Esophagus (tissue), 2 donors: ENCODE results near the gene RASL11B. TPM values are rescaled to one million over a fixed set of nuclear protein-coding genes. Genes with fewer than 3 reads are reported as not detected.
"Not testable (repeated sequence)": the region's sequence is repeated elsewhere in the genome, so short reads cannot be mapped to it uniquely, and the experiment has no call there.

Experiments
- H3K27ac ChIP-seq, 2 donors: one replicate each; pipeline ENCODE4 v1.5.1; 2013; ENCODE audit warnings: low read depth in 2 of 2, mild to moderate bottlenecking in 2 of 2, inconsistent platforms in 1 of 2, low read length in 1 of 2, moderate library complexity in 1 of 2
- H3K27me3 ChIP-seq, 2 donors: one replicate each; pipeline ENCODE4 v1.6.1; 2013; ENCODE audit warnings: low read length in 2 of 2, control low read depth in 1 of 2, mild to moderate bottlenecking in 1 of 2; ENCODE audit not compliant: insufficient read depth in 2 of 2, control insufficient read depth in 1 of 2
- H3K36me3 ChIP-seq, 2 donors: one replicate each; pipeline ENCODE4 v1.6.1; 2013; ENCODE audit warnings: low read length in 1 of 2; ENCODE audit not compliant: control insufficient read depth in 2 of 2, insufficient read depth in 2 of 2
- H3K4me1 ChIP-seq, 2 donors: one replicate each; pipeline ENCODE4 v1.6.1; 2013; ENCODE audit warnings: low read length in 1 of 2; ENCODE audit not compliant: control insufficient read depth in 2 of 2, insufficient read depth in 2 of 2
- H3K4me3 ChIP-seq, 2 donors: one replicate each; pipeline ENCODE4 v1.5.1; 2013; ENCODE audit warnings: low read length in 2 of 2, mild to moderate bottlenecking in 2 of 2, low read depth in 1 of 2, moderate library complexity in 1 of 2
- H3K9me3 ChIP-seq, 2 donors: one replicate each; pipeline ENCODE4 v1.6.1; 2013; ENCODE audit warnings: mild to moderate bottlenecking in 2 of 2, low read depth in 1 of 2, low read length in 1 of 2, moderate library complexity in 1 of 2; ENCODE audit not compliant: control insufficient read depth in 2 of 2, insufficient read depth in 1 of 2
- WGBS, 2 donors: extraction: QIAGEN DNeasy Blood & Tissue Kit; methylation state at CpG; one replicate each; pipeline ENCODE4 v1.1.7; 2013; 5-methylcytosine and 5-hydroxymethylcytosine counted together
- polyA plus RNA-seq, 2 donors: library from polyadenylated mRNA; stranded (reverse); fragments of 200-250 nt; gene quantifications; one replicate each; pipeline ENCODE4 v1.2.3, GENCODE V29; 2013
- donor health status: healthy with polysubstance abuse.
- donor health status: Bipolar disorder and iron deficiency.

The RASL11B gene
- polyA plus RNA-seq, 2 donors: 0.39 TPM

DNA sequence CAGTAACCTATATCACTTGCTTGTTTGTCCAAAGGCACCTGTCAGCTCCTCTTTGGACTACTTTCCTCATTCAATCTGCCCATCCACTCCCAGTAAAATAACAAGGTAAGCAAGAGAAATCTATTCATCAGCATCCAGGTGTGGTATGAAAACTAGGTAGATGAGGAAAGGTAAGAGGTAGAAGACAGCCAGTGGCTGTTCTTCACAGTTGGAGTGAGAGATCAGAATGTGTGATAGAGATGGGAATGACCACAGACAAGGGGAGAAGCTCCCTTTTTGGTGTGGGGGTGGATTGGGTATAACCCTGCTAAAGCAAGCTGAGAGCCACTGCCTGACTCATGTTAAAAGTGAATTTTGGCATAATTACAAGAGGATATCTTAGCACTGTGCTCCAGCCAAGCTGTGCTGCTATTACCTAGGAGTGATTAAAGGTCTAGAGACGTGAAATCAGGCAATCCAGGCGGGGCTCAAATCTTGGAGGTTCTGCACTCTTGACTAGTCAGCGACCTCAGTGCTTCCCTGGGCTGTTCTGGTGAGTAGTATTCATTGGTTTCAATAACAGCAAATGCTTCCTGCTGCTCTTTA, 28.1 kb upstream of the RASL11B start:
- Histone ChIP-seq H3K4me3 (no peak overlapping the region), H3K36me3 (no peaks in the 10 kb centered on the region), H3K9me3 (no peaks in the 10 kb centered on the region), H3K4me1 (peaks cover 0 to 8% of the 10 kb centered on the region in 2 donors), H3K27ac (no peak overlapping the region), H3K27me3 (no peaks in the 10 kb centered on the region)
- WGBS, 2 donors: 45 to 53% methylated on average over 3 of the region's 3 CpGs

DNA sequence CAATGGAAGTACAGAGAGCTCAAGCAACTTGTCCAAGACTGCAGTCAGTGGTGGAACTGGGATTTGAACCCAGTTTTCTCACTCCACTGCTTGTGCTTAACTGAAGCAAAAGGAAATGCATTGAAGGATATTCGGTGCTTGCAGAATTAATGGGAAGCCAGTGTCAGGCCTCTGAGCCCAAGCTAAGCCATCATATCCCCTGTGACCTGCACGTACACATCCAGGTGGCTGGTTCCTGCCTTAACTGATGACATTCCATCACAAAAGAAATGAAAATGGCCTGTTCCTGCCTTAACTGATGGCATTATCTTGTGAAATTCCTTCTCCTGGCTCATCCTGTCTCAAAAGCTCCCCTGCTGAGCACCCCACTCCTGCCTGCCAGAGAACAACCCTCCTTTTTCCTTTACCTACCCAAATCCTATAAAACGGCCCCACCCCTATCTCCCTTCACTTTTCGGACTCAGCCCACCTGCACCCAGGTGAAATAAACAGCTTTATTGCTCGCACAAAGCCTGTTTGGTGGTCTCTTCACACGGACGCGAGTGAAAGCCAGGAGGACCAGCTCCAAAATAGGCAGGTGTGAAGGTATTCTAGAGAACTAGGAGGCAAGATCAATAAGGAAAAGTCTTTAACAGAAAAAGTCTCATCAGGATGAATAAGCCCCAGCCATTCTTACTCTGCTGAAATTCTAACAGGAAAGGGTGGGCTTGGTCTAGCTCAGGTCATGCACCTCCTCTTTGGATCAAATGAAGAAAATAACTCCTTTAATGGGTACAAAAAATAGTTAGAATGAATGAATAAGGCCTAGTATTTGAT, 27.3 kb upstream of the RASL11B start:
- not testable (repeated sequence) for H3K27ac ChIP-seq, H3K36me3 ChIP-seq, H3K9me3 ChIP-seq, H3K27me3 ChIP-seq, H3K4me1 ChIP-seq, H3K4me3 ChIP-seq
- WGBS, 2 donors: 91 to 93% methylated on average over 8 of the region's 8 CpGs

DNA sequence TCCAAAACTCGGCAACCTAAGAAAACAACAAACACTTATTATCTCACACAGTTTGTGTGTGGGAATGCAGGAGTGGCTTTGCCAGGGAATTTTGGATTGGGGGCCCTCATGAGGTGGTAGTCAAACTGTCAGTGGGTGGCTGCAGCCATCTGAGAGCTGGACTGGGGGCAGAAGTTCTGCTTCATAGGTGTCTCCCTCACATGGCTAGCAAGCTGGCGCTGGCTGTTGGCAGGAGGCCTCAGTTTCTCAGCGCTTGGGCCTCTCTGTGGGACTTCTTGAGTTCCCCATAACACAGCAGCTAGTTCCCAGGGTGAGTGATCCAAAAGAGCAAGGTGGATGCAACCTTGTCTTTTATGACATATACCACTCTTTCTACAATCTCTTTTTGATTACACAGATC, 26.0 kb upstream of the RASL11B start:
- H3K4me1 ChIP-seq: peaks cover 0 to 8% of the 10 kb centered on the region in 2 donors
- 89 to 93% methylated on average over 3 of the region's 3 CpGs for WGBS, 2 donors
- no peaks in the 10 kb centered on the region for H3K9me3 ChIP-seq

DNA sequence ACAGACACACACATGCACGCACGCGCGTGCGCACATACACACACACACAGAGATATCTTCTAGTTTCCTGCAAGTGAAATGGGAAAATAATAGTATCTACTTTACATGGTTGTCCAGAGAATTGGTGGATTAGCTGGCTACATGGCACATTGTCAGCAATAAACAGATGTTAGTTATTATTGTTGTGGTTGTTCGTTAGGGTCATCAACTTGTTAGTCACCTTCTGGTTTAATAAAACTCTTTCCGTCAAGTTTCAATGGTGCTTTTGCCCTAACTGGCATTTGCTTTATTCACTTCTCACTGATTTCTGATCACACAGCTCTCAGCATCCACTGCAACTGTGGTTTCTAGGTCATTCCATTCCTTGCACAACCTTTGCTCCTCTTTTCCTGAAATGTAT, 25.4 kb upstream of the RASL11B start:
- Histone ChIP-seq H3K27me3 (no peaks in the 10 kb centered on the region), H3K4me1 (peaks cover 0 to 8% of the 10 kb centered on the region in 2 donors), H3K27ac (no peak overlapping the region), H3K9me3 (no peaks in the 10 kb centered on the region), H3K36me3 (no peaks in the 10 kb centered on the region), H3K4me3 (no peak overlapping the region)
- WGBS, 2 donors: 89 to 92% methylated on average over 7 of the region's 7 CpGs

More for the DNA sequence above, 26.0 kb upstream of the RASL11B start:
- Histone ChIP-seq H3K36me3 (no peaks in the 10 kb centered on the region), H3K27me3 (no peaks in the 10 kb centered on the region), H3K4me3 (no peak overlapping the region), H3K27ac (no peak overlapping the region)

DNA sequence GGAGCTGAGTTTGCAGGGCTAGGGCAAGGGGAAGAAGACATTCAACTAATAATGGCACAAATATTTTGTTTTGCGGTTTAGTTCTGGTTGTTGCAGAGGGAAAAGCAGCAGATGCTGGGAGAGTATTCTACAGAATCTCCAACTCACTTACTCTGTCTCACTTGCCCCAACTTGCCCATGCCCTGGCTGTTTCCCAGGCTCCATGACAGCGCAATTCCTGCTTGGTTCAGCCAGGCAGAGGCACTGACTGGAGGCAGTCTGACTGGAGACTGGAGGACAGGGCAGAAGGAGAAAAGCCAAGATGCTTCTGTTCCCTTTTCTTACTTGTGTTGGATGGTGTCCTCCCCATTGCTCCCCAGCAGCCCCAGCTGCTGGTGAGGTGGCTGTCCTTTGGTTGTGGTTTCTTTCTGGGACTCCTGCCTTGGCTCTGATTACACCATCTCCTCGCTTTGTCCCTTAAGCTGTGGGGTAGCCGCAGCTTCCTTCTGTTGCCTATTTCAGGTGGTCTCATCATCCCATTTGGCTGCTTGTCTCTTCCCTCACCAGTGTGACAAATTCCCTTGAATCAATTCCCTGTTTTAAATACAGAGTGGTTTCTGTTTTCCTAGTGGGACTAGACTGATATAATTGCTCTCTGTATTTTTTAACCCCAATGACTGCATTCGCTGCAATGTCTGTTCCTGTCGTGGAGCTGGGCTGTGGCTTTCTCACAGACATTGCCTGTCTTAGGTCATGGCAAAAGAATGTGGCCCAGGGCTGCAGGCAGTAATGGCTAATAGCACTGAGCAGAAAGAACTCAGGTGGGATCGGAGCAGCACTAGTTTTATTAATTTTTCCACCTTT, 24.2 kb upstream of the RASL11B start:
- H3K4me3 ChIP-seq: no peak overlapping the region
- peaks cover 0 to 8% of the 10 kb centered on the region in 2 donors for H3K4me1 ChIP-seq
- no peaks in the 10 kb centered on the region for H3K27me3 ChIP-seq
- H3K9me3 ChIP-seq: no peaks in the 10 kb centered on the region
- H3K27ac ChIP-seq: peak overlapping the region; percentile 43 to 50
- WGBS, 2 donors: 55 to 68% methylated on average over 7 of the region's 7 CpGs
- no peaks in the 10 kb centered on the region for H3K36me3 ChIP-seq

DNA sequence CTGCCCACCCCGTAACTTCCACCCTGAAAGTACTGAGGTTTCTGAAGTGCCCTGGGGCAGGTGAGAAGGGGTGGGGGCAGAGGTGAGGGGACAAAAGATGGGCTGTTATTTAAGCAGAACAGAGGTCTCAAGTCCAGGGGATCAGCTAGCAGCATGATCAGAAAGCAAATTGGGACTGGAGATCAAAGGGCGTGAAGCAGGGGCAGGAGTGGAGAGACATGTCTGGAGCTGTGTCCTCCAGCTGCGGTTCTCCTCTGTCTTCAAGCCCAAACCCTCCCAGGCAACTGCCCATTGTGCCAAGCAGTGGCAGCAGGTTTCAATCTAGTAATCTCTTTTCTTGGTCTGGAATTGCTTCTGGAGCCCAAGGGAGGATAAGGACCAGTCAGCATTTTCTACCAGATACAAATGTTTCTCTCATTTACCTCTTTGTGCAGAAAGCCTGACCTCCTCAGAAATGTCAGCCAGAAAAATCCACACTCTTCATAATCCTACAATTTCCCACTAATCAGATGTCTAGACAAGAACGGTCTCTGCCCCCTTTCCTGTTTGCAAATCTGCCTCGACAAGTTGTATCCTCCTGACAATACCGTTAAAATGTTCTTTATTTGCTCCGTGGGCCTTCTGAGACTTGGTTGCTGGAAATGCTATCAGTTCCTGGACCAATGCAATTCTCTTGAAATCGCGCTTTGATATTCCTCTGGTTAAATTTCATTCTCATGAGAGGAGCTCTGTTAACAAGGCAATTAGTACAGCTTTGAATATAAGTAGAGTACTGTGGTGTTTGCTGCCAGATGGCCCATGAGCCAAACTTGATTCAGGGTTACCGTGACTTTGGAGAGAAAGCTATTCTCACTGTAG, 23.2 kb upstream of the RASL11B start:
- Histone ChIP-seq H3K27ac (peak overlapping the region; percentile 26 to 43), H3K36me3 (no peaks in the 10 kb centered on the region), H3K27me3 (no peaks in the 10 kb centered on the region), H3K9me3 (no peaks in the 10 kb centered on the region), H3K4me3 (no peak overlapping the region), H3K4me1 (peaks cover 0 to 8% of the 10 kb centered on the region in 2 donors)
- 45 to 60% methylated on average over 10 of the region's 10 CpGs for WGBS, 2 donors

DNA sequence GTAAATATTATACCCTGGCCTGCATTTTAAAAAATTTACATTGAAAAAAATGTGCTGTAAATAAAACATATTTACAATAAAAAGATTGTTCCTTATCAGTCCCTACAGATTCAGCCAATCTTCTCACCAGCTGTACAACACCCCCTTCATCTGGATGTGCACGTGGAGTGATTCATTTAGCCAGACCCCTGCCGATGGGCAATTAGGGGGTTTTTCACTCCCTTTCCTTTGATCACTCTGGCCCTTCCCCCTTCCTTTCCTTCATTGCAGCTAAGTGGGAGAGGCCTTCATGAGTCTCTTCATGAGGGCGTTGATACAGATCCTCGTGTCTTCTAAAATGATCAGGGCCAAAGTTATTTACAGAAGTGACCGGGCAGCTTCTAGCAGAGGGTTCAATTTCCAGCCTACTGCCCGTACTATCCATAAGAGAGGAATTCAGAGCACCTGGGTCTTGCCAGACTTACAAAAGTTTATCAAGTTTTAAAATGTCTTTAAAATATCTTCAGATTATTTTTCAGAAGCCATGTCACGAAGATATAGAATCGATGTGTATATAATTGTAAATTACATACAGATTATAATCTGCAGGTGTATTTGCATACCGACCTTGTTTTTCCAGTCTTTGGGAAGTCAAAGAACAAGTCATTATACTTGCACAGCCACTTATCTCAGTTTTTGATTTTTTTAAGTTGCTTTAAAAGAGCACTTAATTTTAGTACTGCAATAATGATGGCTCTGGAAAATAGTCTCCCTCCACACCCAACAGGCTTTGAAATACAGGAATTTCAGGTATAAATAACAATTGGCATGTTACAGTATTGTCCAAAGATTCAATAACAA, 21.4 kb upstream of the RASL11B start:
- WGBS, 2 donors: 70 to 78% methylated on average over 9 of the region's 9 CpGs
- no peak overlapping the region for H3K27ac ChIP-seq

DNA sequence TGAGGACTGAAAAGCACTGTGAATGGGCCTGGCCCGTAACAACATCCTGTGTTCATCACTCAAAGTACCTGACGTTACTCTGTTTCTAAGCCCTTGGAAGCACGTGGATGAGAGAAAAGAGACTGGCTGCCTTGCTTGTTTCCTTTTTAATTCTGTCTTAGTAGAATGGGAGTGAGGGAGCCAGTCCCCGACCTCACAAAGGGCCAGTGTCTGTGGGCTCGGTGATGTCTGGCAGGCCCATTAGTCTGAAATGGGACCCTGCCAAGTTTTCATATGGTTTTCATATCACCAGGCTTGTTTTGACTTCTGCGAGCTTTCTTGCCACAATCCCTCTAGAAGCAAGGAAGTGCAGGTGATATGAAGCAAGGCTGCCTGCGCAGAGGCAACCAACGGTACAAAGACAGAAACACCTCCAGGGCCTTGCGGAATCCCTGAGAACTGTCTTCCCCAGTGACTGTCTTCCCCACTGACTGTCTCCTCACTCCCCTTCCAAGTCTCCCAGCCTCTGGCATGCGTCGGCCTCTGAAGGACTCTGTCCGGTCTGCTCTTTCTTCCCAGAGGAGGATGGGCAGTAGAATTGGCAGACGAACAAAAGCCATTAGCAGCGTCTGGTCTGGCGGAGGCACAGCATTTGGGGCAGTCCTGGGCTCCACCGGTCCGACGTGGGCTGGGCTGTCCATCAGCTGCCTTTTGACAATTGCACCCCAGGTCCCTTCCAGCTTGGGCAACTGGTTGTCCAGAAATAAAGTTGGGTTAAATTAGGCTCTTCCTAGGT, 20.2 kb upstream of the RASL11B start:
- Histone ChIP-seq H3K4me3 (no peak overlapping the region), H3K27me3 (no peaks in the 10 kb centered on the region), H3K9me3 (no peaks in the 10 kb centered on the region), H3K36me3 (no peaks in the 10 kb centered on the region), H3K27ac (no peak overlapping the region), H3K4me1 (peaks cover 0 to 4% of the 10 kb centered on the region in 2 donors)
- 51 to 55% methylated on average over 18 of the region's 18 CpGs for WGBS, 2 donors

More for the DNA sequence above, 21.4 kb upstream of the RASL11B start:
- peaks cover 0 to 4% of the 10 kb centered on the region in 2 donors for H3K4me1 ChIP-seq
- H3K27me3 ChIP-seq: no peaks in the 10 kb centered on the region
- no peak overlapping the region for H3K4me3 ChIP-seq
- H3K36me3 ChIP-seq: no peaks in the 10 kb centered on the region
- H3K9me3 ChIP-seq: no peaks in the 10 kb centered on the region
